Measurements from ENCODE around the gene SPATA9. TPM values are rescaled to one million over a fixed set of nuclear protein-coding genes. Genes with fewer than 3 reads are reported as not detected.

SPATA9 gene
- total and polyA plus RNA-seq, 2 of the 13 experiments (the other 11 are each of a cell fraction or from before 2014, with no cell fraction given), result not detected

GRCh38 chr5:95644351-95645042, 38.3 kb downstream of the SPATA9 start (continued):
- TF ChIP-seq ZNF670 (CRISPR knock-in tag; IDR thresholded peaks at IDR 0.05; ENCODE audit: borderline replicate concordance), result no peak
- TF ChIP-seq, protein P1, sequence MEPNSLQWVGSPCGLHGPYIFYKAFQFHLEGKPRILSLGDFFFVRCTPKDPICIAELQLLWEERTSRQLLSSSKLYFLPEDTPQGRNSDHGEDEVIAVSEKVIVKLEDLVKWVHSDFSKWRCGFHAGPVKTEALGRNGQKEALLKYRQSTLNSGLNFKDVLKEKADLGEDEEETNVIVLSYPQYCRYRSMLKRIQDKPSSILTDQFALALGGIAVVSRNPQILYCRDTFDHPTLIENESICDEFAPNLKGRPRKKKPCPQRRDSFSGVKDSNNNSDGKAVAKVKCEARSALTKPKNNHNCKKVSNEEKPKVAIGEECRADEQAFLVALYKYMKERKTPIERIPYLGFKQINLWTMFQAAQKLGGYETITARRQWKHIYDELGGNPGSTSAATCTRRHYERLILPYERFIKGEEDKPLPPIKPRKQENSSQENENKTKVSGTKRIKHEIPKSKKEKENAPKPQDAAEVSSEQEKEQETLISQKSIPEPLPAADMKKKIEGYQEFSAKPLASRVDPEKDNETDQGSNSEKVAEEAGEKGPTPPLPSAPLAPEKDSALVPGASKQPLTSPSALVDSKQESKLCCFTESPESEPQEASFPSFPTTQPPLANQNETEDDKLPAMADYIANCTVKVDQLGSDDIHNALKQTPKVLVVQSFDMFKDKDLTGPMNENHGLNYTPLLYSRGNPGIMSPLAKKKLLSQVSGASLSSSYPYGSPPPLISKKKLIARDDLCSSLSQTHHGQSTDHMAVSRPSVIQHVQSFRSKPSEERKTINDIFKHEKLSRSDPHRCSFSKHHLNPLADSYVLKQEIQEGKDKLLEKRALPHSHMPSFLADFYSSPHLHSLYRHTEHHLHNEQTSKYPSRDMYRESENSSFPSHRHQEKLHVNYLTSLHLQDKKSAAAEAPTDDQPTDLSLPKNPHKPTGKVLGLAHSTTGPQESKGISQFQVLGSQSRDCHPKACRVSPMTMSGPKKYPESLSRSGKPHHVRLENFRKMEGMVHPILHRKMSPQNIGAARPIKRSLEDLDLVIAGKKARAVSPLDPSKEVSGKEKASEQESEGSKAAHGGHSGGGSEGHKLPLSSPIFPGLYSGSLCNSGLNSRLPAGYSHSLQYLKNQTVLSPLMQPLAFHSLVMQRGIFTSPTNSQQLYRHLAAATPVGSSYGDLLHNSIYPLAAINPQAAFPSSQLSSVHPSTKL (CRISPR knock-in tag; IDR thresholded peaks at IDR 0.05), result 0 out of 2 replicates have a peak, but pooled peaks have one; percentile 22
- no peak for TF ChIP-seq SOX5 (CRISPR knock-in tag; IDR thresholded peaks at IDR 0.05; ENCODE audit: borderline replicate concordance)
- TF ChIP-seq DMTF1 (CRISPR knock-in tag; IDR thresholded peaks at IDR 0.05), result no peak
- TF ChIP-seq ZNF24 (IDR thresholded peaks at IDR 0.05), result peak; percentile 79
- TF ChIP-seq ZNF350 (CRISPR knock-in tag; IDR thresholded peaks at IDR 0.05; ENCODE audit: borderline replicate concordance, low read depth), result no peak
- TF ChIP-seq SAP130 (CRISPR knock-in tag; IDR thresholded peaks at IDR 0.05; ENCODE audit: low read depth), result 0 out of 2 replicates have a peak, but pooled peaks have one; percentile 22
- TF ChIP-seq ZNF253 (CRISPR knock-in tag; IDR thresholded peaks at IDR 0.05; ENCODE audit: borderline replicate concordance), result no peak
- TF ChIP-seq, protein P2, sequence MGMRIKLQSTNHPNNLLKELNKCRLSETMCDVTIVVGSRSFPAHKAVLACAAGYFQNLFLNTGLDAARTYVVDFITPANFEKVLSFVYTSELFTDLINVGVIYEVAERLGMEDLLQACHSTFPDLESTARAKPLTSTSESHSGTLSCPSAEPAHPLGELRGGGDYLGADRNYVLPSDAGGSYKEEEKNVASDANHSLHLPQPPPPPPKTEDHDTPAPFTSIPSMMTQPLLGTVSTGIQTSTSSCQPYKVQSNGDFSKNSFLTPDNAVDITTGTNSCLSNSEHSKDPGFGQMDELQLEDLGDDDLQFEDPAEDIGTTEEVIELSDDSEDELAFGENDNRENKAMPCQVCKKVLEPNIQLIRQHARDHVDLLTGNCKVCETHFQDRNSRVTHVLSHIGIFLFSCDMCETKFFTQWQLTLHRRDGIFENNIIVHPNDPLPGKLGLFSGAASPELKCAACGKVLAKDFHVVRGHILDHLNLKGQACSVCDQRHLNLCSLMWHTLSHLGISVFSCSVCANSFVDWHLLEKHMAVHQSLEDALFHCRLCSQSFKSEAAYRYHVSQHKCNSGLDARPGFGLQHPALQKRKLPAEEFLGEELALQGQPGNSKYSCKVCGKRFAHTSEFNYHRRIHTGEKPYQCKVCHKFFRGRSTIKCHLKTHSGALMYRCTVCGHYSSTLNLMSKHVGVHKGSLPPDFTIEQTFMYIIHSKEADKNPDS (CRISPR knock-in tag; IDR thresholded peaks at IDR 0.05), result no peak
- no peak for TF ChIP-seq NR2F1 (CRISPR knock-in tag; IDR thresholded peaks at IDR 0.05)
- TF ChIP-seq ZNF563 (CRISPR knock-in tag; IDR thresholded peaks at IDR 0.05), result no peak
- no peak for TF ChIP-seq GTF2F1 (IDR thresholded peaks at IDR 0.05; ENCODE audit: low read length)
- TF ChIP-seq SP1 (IDR thresholded peaks at IDR 0.05), result no peak
- no peak for TF ChIP-seq SP1 (CRISPR knock-in tag; IDR thresholded peaks at IDR 0.05)
- TF ChIP-seq MIXL1 (CRISPR knock-in tag; IDR thresholded peaks at IDR 0.05), result no peak
- TF ChIP-seq ZFP62 (CRISPR knock-in tag; IDR thresholded peaks at IDR 0.05), result no peak
- TF ChIP-seq ELF3 (CRISPR knock-in tag; IDR thresholded peaks at IDR 0.05), result peak; percentile 39; the same call in 1 of the 2 replicates
- no peak for TF ChIP-seq SRY (CRISPR knock-in tag; IDR thresholded peaks at IDR 0.05)
- no peak for TF ChIP-seq NFE2L2 (IDR thresholded peaks at IDR 0.05; ENCODE audit: low read length)
- no peak for TF ChIP-seq NRL (CRISPR knock-in tag; IDR thresholded peaks at IDR 0.05; ENCODE audit: borderline replicate concordance)
- TF ChIP-seq ZBTB7B (CRISPR knock-in tag; IDR thresholded peaks at IDR 0.05), result no peak
